Activated CD4-positive, alpha-beta memory T cell treated with anti-CD3 and anti-CD28 coated beads for 36 hours (primary cell): ENCODE data around the gene C1QTNF1. TPM values are rescaled to one million over a fixed set of nuclear protein-coding genes. Genes with fewer than 3 reads are reported as not detected.

Experiments used
- total RNA-seq, 2 experiments: library from RNA; stranded (reverse); gene quantifications; one replicate each; pipeline ENCODE4 v1.2.3, GENCODE V29; 2021

The C1QTNF1 gene
- total RNA-seq, 2 experiments from 2014 or later, result 0.31 to 0.38 TPM

Other genes starting within 250 kb of the C1QTNF1 start
- 100 to 1,000 TPM; 184 to 204 TPM for gene CYTH1, start 241.9 kb upstream of the C1QTNF1 start, total RNA-seq
- 10 to 100 TPM; 71.2 to 74.3 TPM for gene USP36, start 183.4 kb upstream of the C1QTNF1 start, total RNA-seq
- gene CEP295NL, start 121.0 kb upstream of the C1QTNF1 start, total RNA-seq, result not detected
- gene TIMP2, start 98.8 kb upstream of the C1QTNF1 start, total RNA-seq, result 1 to 10 TPM; 1.1 TPM
- gene LGALS3BP, start 44.2 kb upstream of the C1QTNF1 start, total RNA-seq, result 10 to 100 TPM; 48.0 to 49.5 TPM
- gene CANT1, start 14.4 kb upstream of the C1QTNF1 start, total RNA-seq, result 10 to 100 TPM; 63.3 to 65.4 TPM
- 10 to 100 TPM; 42.5 to 43.4 TPM for gene ENGASE, start 50.7 kb downstream of the C1QTNF1 start, total RNA-seq